CD14-positive monocyte (primary cell): Measurements from ENCODE around the gene GPR68. TPM values are rescaled to one million over a fixed set of nuclear protein-coding genes. Genes with fewer than 3 reads are reported as not detected.
A peak's percentile ranks its signal among the peaks of the same experiment; 100 is the strongest.

ENCODE experiments used
- DNase-seq, 3 donors: peaks; one replicate each; pipeline ENCODE4 v3.0.0-alpha.2; 2011 to 2022
- H2AFZ ChIP-seq: 2 replicates; pipeline ENCODE4 v1.6.0; 2012; ENCODE audit warnings: mild to moderate bottlenecking, low read depth, low read length, inconsistent platforms; ENCODE audit not compliant: insufficient read depth, poor library complexity, severe bottlenecking
- H3K27ac ChIP-seq, 2 donors: 1 replicate in 1 of 2; 2 replicates in 1 of 2; pipeline ENCODE4 v1.5.1; 2012 to 2013; ENCODE audit warnings: low read length in 2 of 2, control low read depth in 1 of 2, inconsistent platforms in 1 of 2, low read depth in 1 of 2, mild to moderate bottlenecking in 1 of 2
- H3K27me3 ChIP-seq, 2 donors: one replicate each; pipeline versions ENCODE4 v1.6.0 to v1.6.1; 2011 to 2013; ENCODE audit warnings: low read length in 2 of 2; ENCODE audit not compliant: control insufficient read depth in 2 of 2, insufficient read depth in 2 of 2
- H3K36me3 ChIP-seq, 2 donors: replicated peaks in 1 of 2; 1 replicate in 1 of 2; 2 replicates in 1 of 2; pipeline versions ENCODE4 v1.5.1 to v1.6.1; 2012 to 2013; ENCODE audit warnings: low read length in 2 of 2, control low read depth in 1 of 2, inconsistent platforms in 1 of 2, mild to moderate bottlenecking in 1 of 2; ENCODE audit not compliant: insufficient read depth in 2 of 2, control insufficient read depth in 1 of 2
- H3K4me1 ChIP-seq, 2 donors: 1 replicate in 1 of 2; 2 replicates in 1 of 2; pipeline versions ENCODE4 v1.5.1 to v1.6.1; 2012 to 2013; ENCODE audit warnings: low read length in 2 of 2, control low read depth in 1 of 2, inconsistent platforms in 1 of 2, mild to moderate bottlenecking in 1 of 2, moderate library complexity in 1 of 2; ENCODE audit not compliant: insufficient read depth in 2 of 2, control insufficient read depth in 1 of 2
- H3K4me2 ChIP-seq: replicated peaks from 2 replicates; pipeline ENCODE3; 2012; ENCODE audit warnings: low read length, moderate library complexity, mild to moderate bottlenecking; ENCODE audit not compliant: poor library complexity, severe bottlenecking; ENCODE audit errors: extremely low read depth
- H3K4me3 ChIP-seq, 3 experiments: fragments of 200-600 bp in 1 of 3; sonication (generic) in 1 of 3; replicated peaks in 1 of 3; 1 replicate in 2 of 3; 2 replicates in 1 of 3; pipeline ENCODE4 v1.5.1; 2011 to 2013; ENCODE audit warnings: low read length in 3 of 3, mild to moderate bottlenecking in 3 of 3, control low read depth in 2 of 3, low read depth in 2 of 3, inconsistent platforms in 1 of 3, moderate library complexity in 1 of 3
- H3K79me2 ChIP-seq: 2 replicates; pipeline ENCODE4 v1.6.0; 2012; ENCODE audit warnings: mild to moderate bottlenecking, control low read depth, inconsistent platforms, low read length, moderate library complexity; ENCODE audit not compliant: insufficient read depth
- H3K9ac ChIP-seq: 2 replicates; pipeline ENCODE4 v1.6.0; 2017; ENCODE audit warnings: low read length, mild to moderate bottlenecking; ENCODE audit not compliant: insufficient read depth, poor library complexity, severe bottlenecking
- H3K9me3 ChIP-seq, 2 donors: replicated peaks in 1 of 2; 1 replicate in 1 of 2; 2 replicates in 1 of 2; pipeline versions ENCODE4 v1.5.1 to v1.6.1; 2012 to 2013; ENCODE audit warnings: low read length in 2 of 2, control low read depth in 1 of 2; ENCODE audit not compliant: control insufficient read depth in 1 of 2, insufficient read depth in 1 of 2
- H4K20me1 ChIP-seq: 2 replicates; pipeline ENCODE4 v1.6.0; 2012; ENCODE audit warnings: mild to moderate bottlenecking, low read length, control low read depth, moderate library complexity; ENCODE audit not compliant: insufficient read depth
- H3K27ac Mint-ChIP-seq, 7 donors: one replicate each; pipeline ENCODE4 v1.8.0; 2020; ENCODE audit warnings: mild to moderate bottlenecking in 7 of 7, mixed read lengths in 7 of 7, moderate library complexity in 6 of 7, inconsistent platforms in 2 of 7
- H3K27me3 Mint-ChIP-seq, 3 donors: one replicate each; pipeline ENCODE4 v1.8.0; 2021 to 2022; ENCODE audit warnings: low read depth in 3 of 3, mild to moderate bottlenecking in 3 of 3, mixed read lengths in 3 of 3, moderate library complexity in 3 of 3, inconsistent platforms in 1 of 3
- H3K36me3 Mint-ChIP-seq, 2 donors: one replicate each; pipeline ENCODE4 v1.8.0; 2020; ENCODE audit warnings: mixed read lengths in 2 of 2, inconsistent platforms in 1 of 2, mild to moderate bottlenecking in 1 of 2
- H3K4me1 Mint-ChIP-seq: one replicate; pipeline ENCODE4 v1.8.0; 2020; ENCODE audit warnings: mild to moderate bottlenecking, mixed read lengths
- H3K4me3 Mint-ChIP-seq, 2 donors: one replicate each; pipeline ENCODE4 v1.8.0; 2020; ENCODE audit warnings: mild to moderate bottlenecking in 2 of 2, mixed read lengths in 2 of 2, moderate library complexity in 1 of 2
- H3K9me3 Mint-ChIP-seq, 7 donors: one replicate each; pipeline ENCODE4 v1.8.0; 2020 to 2022; ENCODE audit warnings: mixed read lengths in 7 of 7, mild to moderate bottlenecking in 6 of 7, moderate library complexity in 6 of 7, inconsistent platforms in 2 of 7
- WGBS: methylation state at CpG from one replicate; pipeline ENCODE4 v1.1.5; 2013; ENCODE audit warnings: missing lambda C conversion rate; ENCODE audit not compliant: insufficient coverage; 5-methylcytosine and 5-hydroxymethylcytosine counted together
- intact Hi-C, 2 donors: fragments of 100-400 bp; cut with micrococcal nuclease; formaldehyde crosslinking; loops; one replicate each; pipeline versions ENCODE4 v1.15.0 to v1.15.1; 2023
- polyA plus RNA-seq, 3 donors: library from polyadenylated mRNA; depleted of rRNA in 1 of 3; unstranded in 2 of 3; stranded (reverse) in 1 of 3; fragments of 300-500 nt in 2 of 3; fragments of >200 nt in 1 of 3; fragmentation: Illumina TruSeq in 2 of 3; gene quantifications; 1 replicate in 2 of 3; 2 replicates in 1 of 3; pipeline ENCODE4 v1.2.3, GENCODE V29; 2012 to 2021
- TF ChIP-seq, protein P1 (sequence below): fragments of 200-600 bp; IDR thresholded peaks from one replicate; pipeline ENCODE4 v1.8.0; 2022; ENCODE audit warnings: antibody characterized with exemption, mild to moderate bottlenecking

The GPR68 gene
- polyA plus RNA-seq, 3 donors = 0.05 to 0.07 TPM; not detected in 1

DNA sequence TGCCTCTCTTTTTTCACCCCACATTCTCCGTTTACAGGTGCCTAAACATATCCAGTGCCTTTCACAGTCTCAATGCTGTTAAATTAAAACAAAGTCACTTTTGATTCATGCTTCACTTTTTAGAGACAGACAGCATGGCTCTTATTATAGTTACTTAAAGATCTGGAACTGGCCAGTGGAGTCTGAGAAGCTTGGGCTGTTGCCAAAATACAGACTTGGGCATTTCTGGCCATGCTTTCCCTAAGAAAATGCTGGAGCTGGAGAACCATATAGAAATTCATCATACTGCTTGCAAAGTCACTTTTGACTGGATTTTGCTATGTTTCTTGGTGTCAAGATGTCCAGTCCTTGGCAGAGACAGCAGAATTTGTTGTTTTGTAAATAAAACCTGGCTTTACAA is 12.2 kb upstream of the GPR68 start:
- no peak overlapping the region for H3K4me3 Mint-ChIP-seq
- no peak overlapping the region for H3K9ac ChIP-seq
- H3K4me2 ChIP-seq = no peak overlapping the region
- intact Hi-C loops = no loop called here
- TF ChIP-seq, protein P1, sequence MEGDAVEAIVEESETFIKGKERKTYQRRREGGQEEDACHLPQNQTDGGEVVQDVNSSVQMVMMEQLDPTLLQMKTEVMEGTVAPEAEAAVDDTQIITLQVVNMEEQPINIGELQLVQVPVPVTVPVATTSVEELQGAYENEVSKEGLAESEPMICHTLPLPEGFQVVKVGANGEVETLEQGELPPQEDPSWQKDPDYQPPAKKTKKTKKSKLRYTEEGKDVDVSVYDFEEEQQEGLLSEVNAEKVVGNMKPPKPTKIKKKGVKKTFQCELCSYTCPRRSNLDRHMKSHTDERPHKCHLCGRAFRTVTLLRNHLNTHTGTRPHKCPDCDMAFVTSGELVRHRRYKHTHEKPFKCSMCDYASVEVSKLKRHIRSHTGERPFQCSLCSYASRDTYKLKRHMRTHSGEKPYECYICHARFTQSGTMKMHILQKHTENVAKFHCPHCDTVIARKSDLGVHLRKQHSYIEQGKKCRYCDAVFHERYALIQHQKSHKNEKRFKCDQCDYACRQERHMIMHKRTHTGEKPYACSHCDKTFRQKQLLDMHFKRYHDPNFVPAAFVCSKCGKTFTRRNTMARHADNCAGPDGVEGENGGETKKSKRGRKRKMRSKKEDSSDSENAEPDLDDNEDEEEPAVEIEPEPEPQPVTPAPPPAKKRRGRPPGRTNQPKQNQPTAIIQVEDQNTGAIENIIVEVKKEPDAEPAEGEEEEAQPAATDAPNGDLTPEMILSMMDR = no peak
- H3K27ac Mint-ChIP-seq = no peak overlapping the region
- H3K4me3 ChIP-seq = no peak overlapping the region
- no peaks in the 10 kb centered on the region for H3K36me3 ChIP-seq
- peaks cover 4 to 41% of the 10 kb centered on the region in 2 donors for H3K27me3 ChIP-seq
- DNase-seq = no peak
- 100% methylated on average over 1 of the region's 1 CpG for WGBS
- no peak overlapping the region for H2AFZ ChIP-seq
- no peaks in the 10 kb centered on the region for H3K9me3 ChIP-seq
- no peaks in the 10 kb centered on the region for H4K20me1 ChIP-seq
- peaks cover 29 to 55% (median 40%) of the 10 kb centered on the region in 3 donors for H3K27me3 Mint-ChIP-seq
- H3K36me3 Mint-ChIP-seq = peaks cover 0 to 4% of the 10 kb centered on the region in 2 donors
- no peaks in the 10 kb centered on the region for H3K79me2 ChIP-seq
- no peak overlapping the region for H3K27ac ChIP-seq
- H3K4me1 ChIP-seq = peaks cover 11 to 16% of the 10 kb centered on the region in 2 donors
- peaks cover 18% of the 10 kb centered on the region for H3K4me1 Mint-ChIP-seq
- peaks cover 0 to 7% (median 2%) of the 10 kb centered on the region in 7 donors for H3K9me3 Mint-ChIP-seq

DNA sequence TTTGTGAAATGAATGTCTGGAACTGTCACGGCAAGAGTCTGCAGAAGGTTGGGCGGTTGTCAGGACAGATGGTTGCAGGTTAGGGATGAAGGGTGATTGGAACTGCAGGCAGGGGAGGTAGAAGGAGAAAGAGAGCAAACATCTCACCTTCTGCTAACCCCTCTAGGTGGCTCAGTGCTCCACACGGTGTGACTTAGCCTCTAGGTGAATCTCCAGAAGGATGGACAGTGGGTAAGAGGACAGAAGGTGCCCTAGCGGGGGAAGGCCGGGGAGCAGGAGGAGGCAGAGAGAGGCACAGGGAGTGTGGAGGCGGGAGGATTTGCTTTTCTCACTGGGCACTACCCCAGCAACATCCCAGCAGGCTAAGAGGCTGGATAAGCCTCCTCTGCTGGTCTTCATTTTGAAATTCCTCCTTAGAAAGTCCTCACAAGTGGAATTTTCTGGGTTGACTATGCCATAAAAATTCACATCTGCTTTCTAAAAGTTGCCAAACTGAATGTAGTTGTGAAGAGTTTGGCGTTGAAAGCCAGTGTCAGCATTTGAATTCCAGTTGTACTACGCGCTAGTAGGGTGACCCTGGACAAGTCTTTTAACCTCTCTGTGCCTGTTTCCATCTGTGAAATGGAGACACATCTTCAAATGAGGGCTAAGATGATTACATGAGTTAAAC is 10.7 kb upstream of the GPR68 start:
- H4K20me1 ChIP-seq = no peaks in the 10 kb centered on the region
- H3K79me2 ChIP-seq = no peaks in the 10 kb centered on the region
- H3K9me3 Mint-ChIP-seq = peaks cover 0 to 3% (median 0%) of the 10 kb centered on the region in 7 donors
- TF ChIP-seq, protein P1 = no peak
- H3K9me3 ChIP-seq = no peaks in the 10 kb centered on the region
- no peak for DNase-seq
- H3K9ac ChIP-seq = no peak overlapping the region
- no peak overlapping the region for H3K27ac ChIP-seq
- no peaks in the 10 kb centered on the region for H3K36me3 ChIP-seq
- peaks cover 24% of the 10 kb centered on the region for H3K4me1 Mint-ChIP-seq
- H3K27ac Mint-ChIP-seq = peak overlapping the region in 1 of 7 donors; percentile 57
- no peak overlapping the region for H2AFZ ChIP-seq
- H3K27me3 Mint-ChIP-seq = peaks cover 31 to 55% (median 42%) of the 10 kb centered on the region in 3 donors
- H3K4me3 Mint-ChIP-seq = peak overlapping the region in 1 of 2 donors; percentile 46
- peaks cover 18 to 24% of the 10 kb centered on the region in 2 donors for H3K4me1 ChIP-seq
- 100% methylated on average over 2 of the region's 9 CpGs for WGBS
- intact Hi-C loops = no loop called here
- peaks cover 4 to 41% of the 10 kb centered on the region in 2 donors for H3K27me3 ChIP-seq
- H3K4me2 ChIP-seq = no peak overlapping the region
- peaks cover 0 to 4% of the 10 kb centered on the region in 2 donors for H3K36me3 Mint-ChIP-seq
- no peak overlapping the region for H3K4me3 ChIP-seq
